Measurements from ENCODE around the gene LDLRAP1. TPM values are rescaled to one million over a fixed set of nuclear protein-coding genes. Genes with fewer than 3 reads are reported as not detected.

The LDLRAP1 gene
- total and polyA plus RNA-seq, 2 of the 4 experiments (the other 2 are of a cell fraction), result 4.5 to 14.4 TPM

DNA sequence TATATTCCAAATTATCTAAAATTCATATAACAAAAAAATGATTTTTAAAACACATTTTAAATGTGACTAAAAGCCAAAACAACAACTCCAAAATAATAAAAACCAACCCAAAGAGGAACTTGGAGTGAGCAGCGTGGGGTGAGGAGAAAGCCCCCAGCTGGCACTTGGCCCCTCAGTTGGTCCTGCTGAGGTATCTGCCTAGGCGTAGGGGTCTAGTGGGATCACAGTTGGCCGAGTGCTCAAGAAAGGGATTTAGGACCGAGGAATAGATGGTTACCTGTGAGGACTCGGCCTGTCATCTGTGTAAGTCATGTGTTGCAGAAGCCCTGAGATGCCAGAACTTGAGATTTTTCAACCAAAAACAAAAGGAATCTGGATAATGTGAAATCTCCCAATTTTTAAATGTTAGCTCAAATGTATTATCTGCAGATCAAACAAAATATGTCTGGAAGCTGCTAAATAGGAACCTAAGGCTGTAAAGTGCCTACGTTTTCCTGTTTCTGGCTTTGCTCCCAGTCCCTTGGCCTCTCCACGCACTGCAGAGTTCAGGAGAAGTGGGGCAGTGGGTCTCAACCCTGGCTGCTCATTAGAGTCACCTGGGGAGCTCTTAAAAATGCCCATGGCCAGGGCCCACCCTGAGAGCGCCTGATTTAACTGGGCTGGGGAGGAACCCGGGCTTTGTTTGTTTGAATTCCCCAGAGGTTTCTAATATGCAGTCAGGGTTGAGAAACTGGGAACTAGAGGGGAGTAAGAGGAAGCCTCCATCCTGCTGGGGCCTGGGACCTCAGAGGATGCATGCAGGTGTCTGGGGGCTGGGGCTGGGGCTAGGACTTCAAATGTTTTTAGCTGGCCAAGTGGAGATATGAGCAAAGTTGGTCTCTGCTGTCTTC lies 38.5 kb upstream of the LDLRAP1 start:
- BruUV-seq (replicated peaks), result no TSS peak
- intact Hi-C loops (cut with micrococcal nuclease) (no loop called here), dilution Hi-C loops (cut with HindIII; ENCODE audit: low sequenced_read_pairs, unreplicated experiment) (no loop called here), in situ Hi-C loops (cut with MboI; ENCODE audit: low sequenced_read_pairs) (loop anchor here (25.0 kb wide), 1 partner anchor 93 kb away; the partner anchor contains the start of gene RHCE)
- DNase-seq (peak; percentile 39), ATAC-seq (ENCODE audit: low read depth) (peak; percentile 62)
- Histone ChIP-seq H3K79me1 (ENCODE audit: low read depth in 1 of 2, low read length in 2 of 2) (0 out of 4 replicates have a peak, but pooled peaks cover 0 to 4% of the 10 kb centered on the region in 2 experiments), H2AFZ (replicated peaks; ENCODE audit: low read length, poor library complexity) (no peak overlapping the region), H3K4ac (ENCODE audit: low read depth, low read length) (peak overlapping the region; percentile 70; the same call in 1 of the 2 replicates), H3K23ac (ENCODE audit: low read depth, low read length) (no peak overlapping the region), H3K9me3 (ENCODE audit: control insufficient read depth, insufficient read depth, low read length) (no peaks in the 10 kb centered on the region), H3K9ac (ENCODE audit: low read depth, low read length) (no peak overlapping the region), H2AK9ac (replicated peaks; ENCODE audit: low read depth, low read length, poor library complexity) (no peak overlapping the region), H4K8ac (ENCODE audit: low read depth in 2 of 2, low read length in 2 of 2) (peak overlapping the region in 1 of 2 experiments; percentile 44; a peak in 1 of 4 replicates), H4K20me1 (ENCODE audit: insufficient read depth, low read length) (0 out of 2 replicates have a peak, but pooled peaks cover 4% of the 10 kb centered on the region), H3K14ac (replicated peaks; ENCODE audit: low read depth, low read length) (peak overlapping the region; percentile 65), H3K4me1 (ENCODE audit: control insufficient read depth, insufficient read depth, low read length) (peaks cover 38% of the 10 kb centered on the region), H3K27ac (ENCODE audit: insufficient read depth, low read length) (peak overlapping the region; percentile 37; the same call in 1 of the 2 replicates), H3K18ac (ENCODE audit: low read depth, low read length) (peak overlapping the region; percentile 83), H2AK5ac (ENCODE audit: low read depth, low read length) (peak overlapping the region; percentile 87), H3K27me3 (ENCODE audit: control insufficient read depth, insufficient read depth, low read length) (no peaks in the 10 kb centered on the region), H2BK120ac (ENCODE audit: low read depth, low read length) (peak overlapping the region; percentile 2; the same call in 1 of the 2 replicates), H2BK5ac (ENCODE audit: low read depth, low read length, poor library complexity, severe bottlenecking) (peak overlapping the region; percentile 14), H2BK15ac (ENCODE audit: low read depth, low read length) (0 out of 3 replicates have a peak overlapping the region, but pooled peaks have one; percentile 20), H4K91ac (ENCODE audit: insufficient read depth, low read depth, low read length) (peak overlapping the region; percentile 48), H3K36me3 (ENCODE audit: control insufficient read depth, insufficient read depth, low read length) (no peaks in the 10 kb centered on the region), H3K56ac (ENCODE audit: extremely low read depth, insufficient read depth, low read length) (no peak overlapping the region), H3K4me3 (ENCODE audit: insufficient read depth, low read depth, low read length) (no peak overlapping the region), H3K4me2 (ENCODE audit: low read depth, low read length) (peak overlapping the region; percentile 52), H4K5ac (ENCODE audit: low read depth, low read length) (peak overlapping the region; percentile 73; the same call in 1 of the 2 replicates), H3K9me1 (ENCODE audit: insufficient read depth, low read length) (peaks cover 15% of the 10 kb centered on the region), H2BK20ac (ENCODE audit: low read depth, low read length) (peak overlapping the region; percentile 63; the same call in 1 of the 2 replicates)
- CTCF ChIA-PET, result interaction anchor here (0.5 to 1.4 kb wide), 3 partner anchors 16 to 128 kb away, joined by 3 to 9 read pairs (median 4); no protein-coding TSS in a partner anchor
- POLR2A ChIA-PET (ENCODE audit: unreplicated experiment), result no interaction called here
- WGBS, 2 experiments (ENCODE audit: extremely low coverage in 2 of 2, insufficient read length in 1 of 2), result 47% methylated on average over 5 of the region's 9 CpGs; no CpG with 5 or more reads in 1 of the 2 experiments
- TF ChIP-seq SMC3 (IDR thresholded peaks at IDR 0.05; ENCODE audit: low read depth, low read length), result no peak
- TF ChIP-seq CEBPB (IDR thresholded peaks at IDR 0.05; ENCODE audit: low read depth, low read length), result no peak
- no peak for TF ChIP-seq MAFK (IDR thresholded peaks at IDR 0.05; ENCODE audit: low read depth, low read length)
- TF ChIP-seq, protein P1, sequence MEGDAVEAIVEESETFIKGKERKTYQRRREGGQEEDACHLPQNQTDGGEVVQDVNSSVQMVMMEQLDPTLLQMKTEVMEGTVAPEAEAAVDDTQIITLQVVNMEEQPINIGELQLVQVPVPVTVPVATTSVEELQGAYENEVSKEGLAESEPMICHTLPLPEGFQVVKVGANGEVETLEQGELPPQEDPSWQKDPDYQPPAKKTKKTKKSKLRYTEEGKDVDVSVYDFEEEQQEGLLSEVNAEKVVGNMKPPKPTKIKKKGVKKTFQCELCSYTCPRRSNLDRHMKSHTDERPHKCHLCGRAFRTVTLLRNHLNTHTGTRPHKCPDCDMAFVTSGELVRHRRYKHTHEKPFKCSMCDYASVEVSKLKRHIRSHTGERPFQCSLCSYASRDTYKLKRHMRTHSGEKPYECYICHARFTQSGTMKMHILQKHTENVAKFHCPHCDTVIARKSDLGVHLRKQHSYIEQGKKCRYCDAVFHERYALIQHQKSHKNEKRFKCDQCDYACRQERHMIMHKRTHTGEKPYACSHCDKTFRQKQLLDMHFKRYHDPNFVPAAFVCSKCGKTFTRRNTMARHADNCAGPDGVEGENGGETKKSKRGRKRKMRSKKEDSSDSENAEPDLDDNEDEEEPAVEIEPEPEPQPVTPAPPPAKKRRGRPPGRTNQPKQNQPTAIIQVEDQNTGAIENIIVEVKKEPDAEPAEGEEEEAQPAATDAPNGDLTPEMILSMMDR (conservative IDR thresholded peaks at IDR 0.05; ENCODE audit: low read depth, low read length), result no peak
- TF ChIP-seq FOS (IDR thresholded peaks at IDR 0.05; ENCODE audit: low read depth, low read length), result no peak
- TF ChIP-seq RCOR1 (IDR thresholded peaks at IDR 0.05; ENCODE audit: insufficient replicate concordance, low read length), result no peak
- no peak for TF ChIP-seq RFX5 (IDR thresholded peaks at IDR 0.05; ENCODE audit: low read depth, low read length)
- TF ChIP-seq, protein P2, sequence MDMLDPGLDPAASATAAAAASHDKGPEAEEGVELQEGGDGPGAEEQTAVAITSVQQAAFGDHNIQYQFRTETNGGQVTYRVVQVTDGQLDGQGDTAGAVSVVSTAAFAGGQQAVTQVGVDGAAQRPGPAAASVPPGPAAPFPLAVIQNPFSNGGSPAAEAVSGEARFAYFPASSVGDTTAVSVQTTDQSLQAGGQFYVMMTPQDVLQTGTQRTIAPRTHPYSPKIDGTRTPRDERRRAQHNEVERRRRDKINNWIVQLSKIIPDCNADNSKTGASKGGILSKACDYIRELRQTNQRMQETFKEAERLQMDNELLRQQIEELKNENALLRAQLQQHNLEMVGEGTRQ (IDR thresholded peaks at IDR 0.05; ENCODE audit: low read depth, low read length), result no peak
- no peak for TF ChIP-seq CHD1 (IDR thresholded peaks at IDR 0.05; ENCODE audit: low read depth, low read length)
- no peak for TF ChIP-seq BHLHE40 (IDR thresholded peaks at IDR 0.05; ENCODE audit: low read depth, low read length)
- TF ChIP-seq RAD21 (IDR thresholded peaks at IDR 0.05; ENCODE audit: low read length), result no peak
- no peak for TF ChIP-seq NFE2L2 (IDR thresholded peaks at IDR 0.05; ENCODE audit: low read depth, low read length)
- no peak for TF ChIP-seq MXI1 (IDR thresholded peaks at IDR 0.05; ENCODE audit: borderline replicate concordance, low read depth, low read length)
